HCT116 (cell line): Measurements from ENCODE around the gene SPDEF. TPM values are rescaled to one million over a fixed set of nuclear protein-coding genes. Genes with fewer than 3 reads are reported as not detected.

ENCODE experiments used
- ATAC-seq: fragments of 200-7000 bp; cut with Tn5 transposase; 2 replicates; pipeline ENCODE4 v1.9.1; 2020; ENCODE audit warnings: mild to moderate bottlenecking, moderate library complexity
- BruUV-seq: library from RNA; stranded (reverse); fragments of 400-500 nt; replicated peaks from 2 replicates; lab custom pipeline; 2021; lab: Mats Ljungman, UMichigan
- CTCF ChIA-PET: fragments of 300-600 bp; sonication (Branson Sonifier 250); formaldehyde crosslinking; loops from one replicate; lab custom pipeline; 2021; ENCODE audit warnings: antibody characterized with exemption; lab: Charles Lee
- POLR2A ChIA-PET: fragments of 300-600, 350-600 bp; sonication (Branson Sonifier 250); formaldehyde crosslinking; loops from one replicate; lab custom pipeline; 2021; ENCODE audit warnings: antibody characterized with exemption; lab: Charles Lee
- RAD21 ChIA-PET, 2 experiments: fragments of 300-600 bp; sonication (Branson Sonifier 250); formaldehyde crosslinking; loops; one replicate each; lab custom pipeline; 2023; ENCODE audit warnings: low total read pairs in 2 of 2; ENCODE audit not compliant: uncharacterized antibody in 2 of 2, unreplicated experiment in 2 of 2, low non-redundant PET in 1 of 2; lab: Charles Lee
- DNase-seq: peaks from one replicate; pipeline ENCODE4 v3.0.0-alpha.2; 2010; ENCODE audit warnings: low read depth, low spot score
- H2AFZ ChIP-seq: fragments of 200-600 bp; shearing (Covaris generic), sonication (generic); 2 replicates; pipeline ENCODE4 v1.6.1; 2017; ENCODE audit warnings: low read depth, mixed run types, mixed read lengths, antibody characterized with exemption, low read length; ENCODE audit not compliant: poor library complexity, severe bottlenecking
- H3K27ac ChIP-seq: 2 replicates; pipeline ENCODE4 v1.5.1; 2012; ENCODE audit warnings: low read depth, low read length
- H3K27me3 ChIP-seq: fragments of 200-600 bp; sonication (generic); 2 replicates; pipeline ENCODE4 v1.6.1; 2016; ENCODE audit warnings: mixed run types, low read length, mixed read lengths; ENCODE audit not compliant: insufficient read depth
- H3K36me3 ChIP-seq, 2 experiments: fragments of 200-500 bp in 1 of 2; fragments of 200-600 bp in 1 of 2; sonication (Bioruptor generic) in 1 of 2; sonication (generic) in 1 of 2; 2 replicates each; pipeline versions ENCODE4 v1.5.1 to v1.6.1; 2014 to 2016; ENCODE audit warnings: low read length in 2 of 2, inconsistent platforms in 1 of 2, mixed read lengths in 1 of 2, mixed run types in 1 of 2; ENCODE audit not compliant: insufficient read depth in 2 of 2, control insufficient read depth in 1 of 2
- H3K4me1 ChIP-seq, 2 experiments: fragments of 200-600 bp in 1 of 2; sonication (generic) in 1 of 2; 2 replicates each; pipeline versions ENCODE4 v1.5.1 to v1.6.1; 2012 to 2017; ENCODE audit warnings: low read length in 2 of 2, inconsistent platforms in 1 of 2, mild to moderate bottlenecking in 1 of 2, mixed read lengths in 1 of 2, mixed run types in 1 of 2, moderate library complexity in 1 of 2; ENCODE audit not compliant: insufficient read depth in 2 of 2, control insufficient read depth in 1 of 2
- H3K4me2 ChIP-seq: fragments of 200-600 bp; sonication (generic); 2 replicates; pipeline ENCODE4 v1.6.1; 2017; ENCODE audit warnings: mixed run types, low read length, mixed read lengths
- H3K4me3 ChIP-seq, 2 experiments: fragments of 200-600 bp in 1 of 2; sonication (generic) in 1 of 2; replicated peaks in 1 of 2; 2 replicates each; pipeline ENCODE4 v1.5.1; 2011 to 2016; ENCODE audit warnings: low read length in 2 of 2, control low read depth in 1 of 2, low read depth in 1 of 2, mild to moderate bottlenecking in 1 of 2, mixed read lengths in 1 of 2, mixed run types in 1 of 2
- H3K79me2 ChIP-seq: fragments of 200-600 bp; sonication (generic); 2 replicates; pipeline ENCODE4 v1.6.1; 2017; ENCODE audit warnings: mild to moderate bottlenecking, mixed run types, low read length, moderate library complexity, mixed read lengths; ENCODE audit not compliant: insufficient read depth
- H3K9ac ChIP-seq: fragments of 200-600 bp; sonication (generic); 2 replicates; pipeline ENCODE4 v1.6.1; 2016; ENCODE audit warnings: low read length, mixed read lengths
- H3K9me2 ChIP-seq: fragments of 200-600 bp; sonication (generic), shearing (Covaris generic); 2 replicates; pipeline ENCODE4 v1.6.1; 2017; ENCODE audit warnings: mixed run types, mild to moderate bottlenecking, moderate library complexity; ENCODE audit not compliant: insufficient read depth
- H3K9me3 ChIP-seq, 2 experiments: fragments of 200-500 bp in 1 of 2; fragments of 200-600 bp in 1 of 2; sonication (Bioruptor generic) in 1 of 2; sonication (generic) in 1 of 2; 2 replicates each; pipeline ENCODE4 v1.6.1; 2014 to 2017; ENCODE audit warnings: low read length in 2 of 2, mixed read lengths in 2 of 2, inconsistent platforms in 1 of 2, low read depth in 1 of 2, mild to moderate bottlenecking in 1 of 2, mixed run types in 1 of 2, moderate library complexity in 1 of 2; ENCODE audit not compliant: control insufficient read depth in 1 of 2, insufficient read depth in 1 of 2
- H4K20me1 ChIP-seq: fragments of 200-600 bp; sonication (generic), shearing (Covaris generic); 2 replicates; pipeline ENCODE4 v1.6.1; 2017; ENCODE audit warnings: mixed run types, mild to moderate bottlenecking, moderate library complexity; ENCODE audit not compliant: insufficient read depth
- CBX3 ChIP-seq: IDR thresholded peaks from 2 replicates; pipeline ENCODE4 v1.6.1; 2012; ENCODE audit warnings: low read depth
- CEBPB ChIP-seq: IDR thresholded peaks from 2 replicates; pipeline ENCODE4 v1.6.1; 2012; ENCODE audit warnings: low read depth
- EGR1 ChIP-seq: IDR thresholded peaks from 2 replicates; pipeline ENCODE4 v1.6.1; 2012; ENCODE audit warnings: low read depth
- ELF1 ChIP-seq: IDR thresholded peaks from 2 replicates; pipeline ENCODE4 v1.6.1; 2012; ENCODE audit warnings: low read depth, borderline replicate concordance
- EZH2 ChIP-seq: fragments of 200-600 bp; sonication (generic); IDR thresholded peaks from 2 replicates; pipeline ENCODE4 v1.6.1; 2017; ENCODE audit warnings: antibody characterized with exemption, mixed run types
- RAD21 ChIP-seq: IDR thresholded peaks from 2 replicates; pipeline ENCODE4 v1.6.1; 2012; ENCODE audit warnings: low read depth, mild to moderate bottlenecking
- SP1 ChIP-seq: IDR thresholded peaks from 2 replicates; pipeline ENCODE4 v1.6.1; 2012; ENCODE audit warnings: low read depth
- TCF7L2 ChIP-seq: IDR thresholded peaks from 2 replicates; pipeline ENCODE4 v1.7.0; 2011; ENCODE audit warnings: borderline replicate concordance, inconsistent platforms; ENCODE audit not compliant: insufficient read depth, insufficient read length; ENCODE audit errors: extremely low read depth
- YY1 ChIP-seq: IDR thresholded peaks from 2 replicates; pipeline ENCODE4 v1.6.1; 2011; ENCODE audit warnings: low read length, low read depth, moderate library complexity, mild to moderate bottlenecking; ENCODE audit not compliant: insufficient replicate concordance; ENCODE audit errors: extremely low read depth
- ZNF274 ChIP-seq: fragments of 200-500 bp; sonication (Bioruptor generic); IDR thresholded peaks from 2 replicates; pipeline ENCODE4 v1.6.1; 2014; ENCODE audit warnings: mild to moderate bottlenecking, low read depth, low read length, inconsistent platforms
- intact Hi-C: fragments of 100-400 bp; cut with micrococcal nuclease; formaldehyde crosslinking; loops from 2 replicates; pipeline ENCODE4 v1.10.0; 2022
- total RNA-seq: library from RNA; stranded (reverse); gene quantifications from one replicate; pipeline ENCODE4 v1.2.1, GENCODE V29; 2021; ENCODE audit not compliant: unreplicated experiment
- TF ChIP-seq, protein P1 (sequence below): IDR thresholded peaks from 2 replicates; pipeline ENCODE4 v1.6.1; 2012
- TF ChIP-seq, protein P2 (sequence below): IDR thresholded peaks from 2 replicates; pipeline ENCODE4 v1.6.1; 2012
- TF ChIP-seq, protein P3 (sequence below): IDR thresholded peaks from 2 replicates; pipeline ENCODE4 v1.6.1; 2011; ENCODE audit warnings: mild to moderate bottlenecking, low read length, moderate library complexity; ENCODE audit not compliant: insufficient replicate concordance; ENCODE audit errors: extremely low read depth

Gene SPDEF
- total RNA-seq, 1 experiment from 2014 or later, result 0.39 TPM

DNA sequence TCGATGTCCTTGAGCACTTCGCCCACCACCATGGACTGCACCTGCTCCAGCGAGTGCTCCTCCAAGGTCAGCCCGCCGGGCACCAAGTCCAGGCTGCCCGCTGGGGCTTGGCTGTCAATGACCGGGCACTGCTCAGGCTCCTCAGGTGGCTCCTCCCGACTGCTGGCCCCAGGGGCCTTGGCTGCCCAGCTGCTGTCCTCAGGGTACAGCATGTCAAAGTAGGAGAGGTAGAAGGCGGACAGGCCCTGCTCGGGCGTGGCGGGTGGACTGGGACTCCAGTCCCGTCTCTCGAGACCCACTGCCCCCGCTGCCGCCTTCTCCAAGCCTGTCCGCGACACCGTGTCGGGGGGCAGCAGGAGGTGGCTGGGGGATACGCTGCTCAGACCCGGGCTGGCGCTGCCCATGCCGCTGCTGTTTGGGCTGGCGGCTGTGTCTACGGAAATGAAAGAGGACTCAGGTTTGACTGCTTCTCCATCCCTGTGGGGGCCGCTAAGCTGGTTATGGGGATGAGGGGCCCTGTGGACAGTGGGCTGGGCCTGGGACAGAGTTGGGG, 12.0 kb downstream of the SPDEF start:
- DNase-seq, result no peak
- CTCF ChIA-PET, result no interaction called here
- no peaks in the 10 kb centered on the region for H3K9me2 ChIP-seq
- no TSS peak for BruUV-seq
- no peaks in the 10 kb centered on the region for H3K36me3 ChIP-seq
- no peaks in the 10 kb centered on the region for H3K27me3 ChIP-seq
- no peaks in the 10 kb centered on the region for H4K20me1 ChIP-seq
- H3K9ac ChIP-seq, result no peak overlapping the region
- no peak for ATAC-seq
- no peak for TF ChIP-seq ELF1
- TF ChIP-seq SP1, result no peak
- TF ChIP-seq CBX3, result no peak
- TF ChIP-seq, protein P1, sequence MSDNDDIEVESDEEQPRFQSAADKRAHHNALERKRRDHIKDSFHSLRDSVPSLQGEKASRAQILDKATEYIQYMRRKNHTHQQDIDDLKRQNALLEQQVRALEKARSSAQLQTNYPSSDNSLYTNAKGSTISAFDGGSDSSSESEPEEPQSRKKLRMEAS, result no peak
- no peak for TF ChIP-seq CEBPB
- TF ChIP-seq YY1, result no peak
- TF ChIP-seq, protein P2, sequence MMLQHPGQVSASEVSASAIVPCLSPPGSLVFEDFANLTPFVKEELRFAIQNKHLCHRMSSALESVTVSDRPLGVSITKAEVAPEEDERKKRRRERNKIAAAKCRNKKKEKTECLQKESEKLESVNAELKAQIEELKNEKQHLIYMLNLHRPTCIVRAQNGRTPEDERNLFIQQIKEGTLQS, result no peak
- no peak for TF ChIP-seq EZH2
- TF ChIP-seq TCF7L2, result no peak
- H3K4me1 ChIP-seq, result peaks cover 20 to 30% of the 10 kb centered on the region in 2 experiments
- RAD21 ChIA-PET, result no interaction called here
- H3K9me3 ChIP-seq, result no peaks in the 10 kb centered on the region
- POLR2A ChIA-PET, result no interaction called here
- H3K27ac ChIP-seq, result no peak overlapping the region; the same call in 1 of the 2 replicates
- no peaks in the 10 kb centered on the region for H3K79me2 ChIP-seq
- intact Hi-C loops, result no loop called here
- H3K4me2 ChIP-seq, result no peak overlapping the region
- H2AFZ ChIP-seq, result no peak overlapping the region
- H3K4me3 ChIP-seq, result no peak overlapping the region

DNA sequence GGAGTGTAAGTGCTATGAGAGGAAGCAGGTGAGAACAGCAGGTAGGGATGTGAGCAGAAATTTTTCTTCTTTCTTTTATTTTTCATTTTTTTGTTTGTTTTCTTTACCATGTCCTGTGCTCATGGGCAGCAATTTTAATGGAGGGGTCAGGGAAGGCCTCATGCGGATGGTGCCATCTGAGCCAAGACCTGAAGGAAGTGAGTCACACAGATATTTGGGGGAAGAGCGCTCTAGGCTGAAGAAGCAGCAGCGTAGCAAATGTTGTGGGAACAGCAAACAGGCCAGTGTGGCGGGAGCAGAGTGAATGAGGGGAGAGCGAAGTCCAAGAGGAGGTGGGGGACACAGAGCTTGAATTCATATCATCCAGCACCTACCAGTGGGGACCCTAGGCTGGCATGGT, 12.7 kb downstream of the SPDEF start:
- ChIA-PET POLR2A (no interaction called here), CTCF (no interaction called here), RAD21 (no interaction called here)
- BruUV-seq, result no TSS peak
- DNase-seq, result no peak
- Histone ChIP-seq H3K36me3 (no peaks in the 10 kb centered on the region), H4K20me1 (no peaks in the 10 kb centered on the region), H3K9ac (no peak overlapping the region), H3K9me2 (no peaks in the 10 kb centered on the region), H3K27ac (no peak overlapping the region), H3K9me3 (no peaks in the 10 kb centered on the region), H3K27me3 (no peaks in the 10 kb centered on the region), H3K4me3 (no peak overlapping the region), H2AFZ (no peak overlapping the region), H3K4me2 (no peak overlapping the region), H3K4me1 (peaks cover 20 to 30% of the 10 kb centered on the region in 2 experiments), H3K79me2 (no peaks in the 10 kb centered on the region)
- intact Hi-C loops, result no loop called here
- no peak for ATAC-seq
- TF ChIP-seq ZNF274 (no peak), EGR1 (no peak), RAD21 (no peak), TCF7L2 (no peak)
- TF ChIP-seq, protein P2, result no peak
- TF ChIP-seq, protein P1, result no peak
- TF ChIP-seq, protein P3, sequence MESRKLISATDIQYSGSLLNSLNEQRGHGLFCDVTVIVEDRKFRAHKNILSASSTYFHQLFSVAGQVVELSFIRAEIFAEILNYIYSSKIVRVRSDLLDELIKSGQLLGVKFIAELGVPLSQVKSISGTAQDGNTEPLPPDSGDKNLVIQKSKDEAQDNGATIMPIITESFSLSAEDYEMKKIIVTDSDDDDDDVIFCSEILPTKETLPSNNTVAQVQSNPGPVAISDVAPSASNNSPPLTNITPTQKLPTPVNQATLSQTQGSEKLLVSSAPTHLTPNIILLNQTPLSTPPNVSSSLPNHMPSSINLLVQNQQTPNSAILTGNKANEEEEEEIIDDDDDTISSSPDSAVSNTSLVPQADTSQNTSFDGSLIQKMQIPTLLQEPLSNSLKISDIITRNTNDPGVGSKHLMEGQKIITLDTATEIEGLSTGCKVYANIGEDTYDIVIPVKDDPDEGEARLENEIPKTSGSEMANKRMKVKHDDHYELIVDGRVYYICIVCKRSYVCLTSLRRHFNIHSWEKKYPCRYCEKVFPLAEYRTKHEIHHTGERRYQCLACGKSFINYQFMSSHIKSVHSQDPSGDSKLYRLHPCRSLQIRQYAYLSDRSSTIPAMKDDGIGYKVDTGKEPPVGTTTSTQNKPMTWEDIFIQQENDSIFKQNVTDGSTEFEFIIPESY, result no peak
